HG03378 (cell line): ENCODE results near the gene ABCA13.

Experiments
- ATAC-seq: cut with Tn5 transposase; IDR thresholded peaks from one replicate; pipeline ENCODE4 v1.9.1; 2021; ENCODE audit warnings: mild to moderate bottlenecking, moderate library complexity; ENCODE audit not compliant: unreplicated experiment

ABCA13 gene

GRCh38 chr7:48505466-48505865, 334.2 kb downstream of the ABCA13 start:
- ATAC-seq = no peak

GRCh38 chr7:48506569-48506968, 335.3 kb downstream of the ABCA13 start:
- ATAC-seq = no peak

- no peak for ATAC-seq
Measured at GRCh38 chr7:48511080-48511479, 339.8 kb downstream of the ABCA13 start.

- ATAC-seq = no peak
Measured at GRCh38 chr7:48512892-48513291, 341.6 kb downstream of the ABCA13 start.

GRCh38 chr7:48515171-48515570, 343.9 kb downstream of the ABCA13 start:
- no peak for ATAC-seq

GRCh38 chr7:48518092-48518491, 346.8 kb downstream of the ABCA13 start:
- no peak for ATAC-seq

GRCh38 chr7:48522692-48523091, 351.4 kb downstream of the ABCA13 start:
- no peak for ATAC-seq

GRCh38 chr7:48525736-48526732, 354.8 kb downstream of the ABCA13 start:
- ATAC-seq = no peak

GRCh38 chr7:48528646-48529045, 357.4 kb downstream of the ABCA13 start:
- no peak for ATAC-seq

GRCh38 chr7:48537561-48537960, 366.3 kb downstream of the ABCA13 start:
- no peak for ATAC-seq

- no peak for ATAC-seq
Measured at GRCh38 chr7:48540746-48541145, 369.5 kb downstream of the ABCA13 start.

- no peak for ATAC-seq
Measured at GRCh38 chr7:48548667-48549066, 377.4 kb downstream of the ABCA13 start.

- ATAC-seq = no peak
Measured at GRCh38 chr7:48551652-48552051, 380.4 kb downstream of the ABCA13 start.

GRCh38 chr7:48563334-48563733, 392.1 kb downstream of the ABCA13 start:
- no peak for ATAC-seq

GRCh38 chr7:48575516-48575915, 404.3 kb downstream of the ABCA13 start:
- no peak for ATAC-seq

GRCh38 chr7:48587475-48587874, 416.2 kb downstream of the ABCA13 start:
- ATAC-seq = no peak

GRCh38 chr7:48594349-48594748, 423.1 kb downstream of the ABCA13 start:
- no peak for ATAC-seq

GRCh38 chr7:48595756-48596155, 424.5 kb downstream of the ABCA13 start:
- no peak for ATAC-seq

GRCh38 chr7:48610705-48611104, 439.4 kb downstream of the ABCA13 start:
- no peak for ATAC-seq

GRCh38 chr7:48611993-48612392, 440.7 kb downstream of the ABCA13 start:
- no peak for ATAC-seq

- no peak for ATAC-seq
Measured at GRCh38 chr7:48617508-48617907, 446.2 kb downstream of the ABCA13 start.

GRCh38 chr7:48617993-48618392, 446.7 kb downstream of the ABCA13 start:
- ATAC-seq = no peak

GRCh38 chr7:48621076-48621475, 449.8 kb downstream of the ABCA13 start:
- ATAC-seq = no peak
